GM21447 (cell line): ENCODE data around the gene AHRR.

Experiments used
- ATAC-seq: cut with Tn5 transposase; IDR thresholded peaks from one replicate; pipeline ENCODE4 v1.9.1; 2021; ENCODE audit not compliant: unreplicated experiment

AHRR gene

DNA sequence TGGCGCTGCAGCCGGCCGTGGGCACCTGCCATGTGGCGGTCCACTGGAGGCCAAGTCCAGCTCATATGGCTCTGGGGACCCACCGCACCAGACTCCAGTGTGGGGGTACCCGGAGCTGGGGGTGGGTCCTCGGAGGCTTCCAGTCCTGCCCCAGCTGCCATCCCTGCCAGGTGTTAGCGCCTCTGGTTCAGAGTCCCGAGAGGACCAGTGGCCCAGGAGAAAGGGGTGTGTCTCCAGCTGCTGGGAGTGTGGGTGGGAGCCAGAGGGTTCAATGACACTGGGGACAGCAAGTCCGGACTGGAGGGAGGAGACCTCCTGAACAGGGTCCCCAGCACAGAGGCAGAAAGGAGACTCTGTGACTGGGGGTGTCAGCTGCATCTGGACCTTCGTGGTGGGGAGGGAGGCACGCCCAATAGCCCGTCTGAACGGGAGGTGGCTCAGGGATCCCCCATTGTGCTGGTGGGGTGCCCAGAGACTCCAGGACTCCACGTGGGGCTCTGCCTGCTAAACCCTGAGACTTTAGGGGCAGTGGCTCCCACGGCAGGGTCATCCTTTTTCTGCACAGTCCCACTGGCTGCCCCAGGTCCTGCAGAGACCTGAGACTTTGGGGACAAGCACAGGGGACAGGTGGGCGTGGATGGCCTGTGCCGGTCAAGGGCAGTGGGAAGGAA, 2.4 kb upstream of the AHRR start:
- no peak for ATAC-seq

DNA sequence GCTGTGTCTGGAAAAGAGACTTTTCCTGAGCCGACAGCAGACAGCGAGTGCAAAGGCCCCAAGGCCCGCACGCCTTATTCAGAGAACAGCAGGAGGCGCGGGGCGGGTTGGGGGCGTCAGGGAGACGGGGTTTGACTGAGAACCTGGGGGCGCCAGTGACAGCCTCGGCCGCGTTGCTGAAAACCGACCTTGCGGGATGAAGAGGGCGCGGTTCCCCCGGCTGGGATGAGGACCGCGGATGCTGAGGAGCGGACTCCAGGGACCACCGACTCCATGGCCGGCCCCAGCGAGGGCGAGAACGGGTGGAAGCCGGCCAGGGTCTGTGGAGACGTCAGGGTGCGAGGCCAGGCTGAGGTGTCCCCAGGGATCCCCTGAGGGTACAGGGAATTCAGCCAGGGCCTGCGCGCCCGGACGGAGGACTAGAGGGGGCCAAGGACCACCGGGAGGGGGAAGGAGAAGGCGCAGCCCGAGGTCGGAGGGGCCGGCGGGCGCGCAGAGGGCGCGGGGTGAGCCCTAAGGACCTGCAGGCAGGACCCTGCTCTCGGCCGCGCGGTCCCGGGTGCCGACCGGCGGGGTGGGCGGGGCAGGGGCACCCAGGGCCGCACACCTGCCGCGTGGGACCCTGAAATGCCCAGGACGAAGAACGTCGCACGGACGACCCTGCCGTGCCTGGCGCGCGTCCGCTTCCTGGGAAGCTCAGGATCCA, 837 bp upstream of the AHRR start:
- ATAC-seq = no peak

- ATAC-seq = peak; percentile 3
Observed at GRCh38 chr5:321726-322251, 275 bp downstream of the AHRR start.

GRCh38 chr5:322281-322941, 897 bp downstream of the AHRR start:
- ATAC-seq = peak; percentile 13

- no peak for ATAC-seq
Observed at GRCh38 chr5:322942-323879, 1.7 kb downstream of the AHRR start.

- ATAC-seq = no peak
Observed at GRCh38 chr5:324736-325612, 3.5 kb downstream of the AHRR start.

GRCh38 chr5:326109-326508, 4.6 kb downstream of the AHRR start:
- ATAC-seq = no peak

DNA sequence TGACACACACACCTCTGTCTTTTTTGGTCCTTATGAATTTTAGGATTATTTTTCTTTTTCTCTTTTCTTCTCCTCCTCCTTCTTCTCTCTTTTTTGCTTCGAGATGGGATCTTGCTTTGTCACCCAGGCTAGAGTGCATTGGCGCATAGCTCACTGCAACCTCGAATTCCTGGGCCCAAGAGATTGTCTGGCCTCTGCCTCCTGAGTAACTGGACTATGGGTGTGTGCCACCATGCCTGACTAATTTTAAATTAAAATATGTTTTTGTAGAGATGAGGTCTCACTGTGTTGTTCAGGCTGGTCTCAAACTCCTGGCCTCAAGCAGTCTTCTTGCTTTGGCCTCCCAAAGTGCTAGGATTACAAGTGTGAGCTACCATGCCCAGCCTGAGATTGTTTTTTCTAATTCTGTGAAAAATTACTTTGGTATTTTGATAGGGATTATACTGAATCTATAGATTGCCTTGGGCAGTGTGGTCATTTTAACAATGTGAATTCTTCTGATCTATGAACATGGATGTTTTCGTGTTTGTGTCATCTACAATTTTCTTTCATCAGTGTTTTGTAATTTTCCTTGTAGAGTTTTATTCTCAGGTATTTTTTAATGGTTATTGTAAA, 7.7 kb downstream of the AHRR start:
- no peak for ATAC-seq

DNA sequence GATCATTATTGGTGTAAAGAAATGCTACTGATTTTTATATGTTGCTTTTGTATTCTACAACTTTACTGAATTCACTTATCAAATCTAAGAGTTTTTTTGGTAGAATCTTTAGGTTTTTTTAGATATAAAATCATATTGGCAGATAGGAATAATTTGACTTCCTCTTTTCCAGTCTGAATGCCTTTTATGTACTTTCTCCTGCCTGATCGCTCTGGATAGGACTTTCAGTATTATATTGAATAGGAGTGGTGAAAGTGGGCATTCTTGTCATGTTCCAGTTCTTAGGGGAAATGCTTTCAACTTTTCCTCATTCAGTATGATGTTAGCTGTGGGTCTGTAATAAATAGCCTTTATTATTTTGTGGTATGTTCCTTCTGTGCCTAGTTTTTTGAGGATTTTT, 8.3 kb downstream of the AHRR start:
- no peak for ATAC-seq

DNA sequence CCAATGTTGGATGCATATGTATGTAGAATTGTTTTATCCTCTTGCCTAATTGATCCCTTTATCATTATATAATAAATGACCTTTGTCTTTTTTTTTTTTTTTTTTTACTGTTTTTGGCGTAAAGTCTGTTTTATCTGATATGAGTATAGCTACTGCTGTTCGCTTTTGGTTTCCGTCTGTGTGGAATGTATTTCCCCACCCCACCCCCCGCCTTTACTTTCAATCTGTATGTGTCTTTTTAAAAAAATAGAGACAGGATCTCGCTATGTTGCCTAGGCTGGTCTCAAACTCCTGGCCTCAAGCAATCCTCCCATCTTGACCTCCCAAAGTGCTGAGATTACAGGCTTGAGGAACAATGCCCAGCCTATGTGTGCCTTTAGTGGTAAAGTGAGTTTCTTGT, 11.3 kb downstream of the AHRR start:
- peak; percentile 48 for ATAC-seq

GRCh38 chr5:333945-334344, 12.4 kb downstream of the AHRR start:
- no peak for ATAC-seq

GRCh38 chr5:334903-335739, 13.6 kb downstream of the AHRR start:
- ATAC-seq = no peak

- no peak for ATAC-seq
Observed at GRCh38 chr5:335740-336038, 14.2 kb downstream of the AHRR start.

DNA sequence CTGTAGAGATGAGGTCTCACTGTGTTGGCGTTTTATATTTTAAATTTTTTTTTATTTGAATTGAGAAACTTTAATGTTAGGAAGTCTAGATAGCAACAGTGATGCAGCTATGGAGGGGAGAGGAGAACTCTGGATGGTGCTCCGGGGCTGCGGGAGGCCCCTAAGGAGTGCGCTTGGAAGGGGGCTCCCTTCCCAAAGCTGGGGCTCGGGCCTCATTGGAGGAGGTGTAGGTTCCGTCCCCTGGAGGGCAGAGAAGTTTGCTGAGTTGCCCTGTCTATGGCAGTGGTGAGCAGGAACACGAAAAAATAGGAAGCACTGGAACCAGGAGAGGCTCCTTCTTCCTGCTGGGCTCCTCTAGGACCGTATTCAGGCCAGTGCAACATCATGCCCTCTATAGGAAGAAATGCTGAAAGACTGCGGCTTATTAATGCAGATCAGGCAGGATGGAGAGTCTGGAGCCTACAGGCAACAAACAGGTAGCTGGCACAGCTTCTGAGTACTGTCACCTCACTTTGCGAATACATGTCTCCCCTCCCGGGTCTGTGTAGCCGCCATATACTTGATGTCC, 16.1 kb downstream of the AHRR start:
- ATAC-seq = no peak

DNA sequence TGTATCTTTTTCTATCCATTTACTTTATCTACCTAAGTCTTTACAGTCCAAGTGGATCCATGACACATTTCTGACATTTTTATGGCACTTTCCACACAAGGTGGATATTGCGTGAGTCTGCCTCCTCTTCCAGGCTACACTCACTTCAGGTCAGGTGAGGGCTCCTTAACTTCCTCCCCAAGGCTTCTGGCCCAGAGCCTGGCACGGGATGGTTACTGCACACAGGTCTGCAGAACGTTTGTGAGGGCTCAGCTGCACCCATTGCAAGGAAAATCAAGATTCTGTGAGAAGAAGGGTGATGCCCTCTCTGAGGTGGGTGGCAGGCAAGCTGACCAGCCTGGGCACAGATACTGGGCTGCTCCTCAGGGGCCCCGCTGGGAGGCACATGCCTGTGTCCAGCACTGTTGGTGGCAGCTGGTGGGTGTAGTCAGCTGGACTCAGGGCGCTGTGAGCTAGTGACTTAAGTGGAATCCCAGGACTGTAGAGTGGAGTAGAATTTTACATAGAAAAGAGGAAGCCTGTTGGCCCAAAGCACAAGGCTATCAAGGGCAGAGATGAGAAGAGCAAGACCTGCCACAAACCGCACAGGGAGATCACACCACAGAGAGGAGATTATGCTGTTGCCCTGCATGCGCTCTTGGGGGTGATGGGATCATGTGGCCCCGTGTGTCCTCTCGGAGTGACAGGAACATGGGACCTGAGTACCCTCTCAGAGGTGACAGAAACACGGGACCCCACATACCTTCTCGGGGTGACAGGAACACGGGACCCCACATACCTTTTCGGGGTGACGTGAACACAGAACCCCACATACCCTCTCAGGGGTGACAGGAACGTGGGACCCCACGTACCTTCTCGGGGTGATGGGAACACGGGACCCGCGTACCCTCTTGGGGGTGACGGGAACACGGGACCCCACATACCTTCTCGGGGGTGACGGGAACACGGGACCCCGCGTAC, 21.3 kb downstream of the AHRR start:
- no peak for ATAC-seq

- ATAC-seq = peak; percentile 57
Observed at GRCh38 chr5:343461-344401, 22.2 kb downstream of the AHRR start.
